NCI-H69 (cell line): ENCODE results near the gene C5orf47.

ENCODE experiments used
- DNase-seq: peaks from one replicate; lab custom pipeline; 2025; lab: John Stamatoyannopoulos, UW

The C5orf47 gene, protein sequence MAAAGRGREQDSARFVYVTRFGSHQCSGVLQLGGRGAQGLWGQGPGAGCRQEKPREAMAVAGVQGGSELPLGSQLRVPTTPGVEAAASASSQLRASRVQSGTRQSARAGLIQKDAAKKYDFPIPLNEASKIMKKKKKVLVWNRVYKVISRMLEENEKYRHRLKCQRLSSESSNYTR

DNA sequence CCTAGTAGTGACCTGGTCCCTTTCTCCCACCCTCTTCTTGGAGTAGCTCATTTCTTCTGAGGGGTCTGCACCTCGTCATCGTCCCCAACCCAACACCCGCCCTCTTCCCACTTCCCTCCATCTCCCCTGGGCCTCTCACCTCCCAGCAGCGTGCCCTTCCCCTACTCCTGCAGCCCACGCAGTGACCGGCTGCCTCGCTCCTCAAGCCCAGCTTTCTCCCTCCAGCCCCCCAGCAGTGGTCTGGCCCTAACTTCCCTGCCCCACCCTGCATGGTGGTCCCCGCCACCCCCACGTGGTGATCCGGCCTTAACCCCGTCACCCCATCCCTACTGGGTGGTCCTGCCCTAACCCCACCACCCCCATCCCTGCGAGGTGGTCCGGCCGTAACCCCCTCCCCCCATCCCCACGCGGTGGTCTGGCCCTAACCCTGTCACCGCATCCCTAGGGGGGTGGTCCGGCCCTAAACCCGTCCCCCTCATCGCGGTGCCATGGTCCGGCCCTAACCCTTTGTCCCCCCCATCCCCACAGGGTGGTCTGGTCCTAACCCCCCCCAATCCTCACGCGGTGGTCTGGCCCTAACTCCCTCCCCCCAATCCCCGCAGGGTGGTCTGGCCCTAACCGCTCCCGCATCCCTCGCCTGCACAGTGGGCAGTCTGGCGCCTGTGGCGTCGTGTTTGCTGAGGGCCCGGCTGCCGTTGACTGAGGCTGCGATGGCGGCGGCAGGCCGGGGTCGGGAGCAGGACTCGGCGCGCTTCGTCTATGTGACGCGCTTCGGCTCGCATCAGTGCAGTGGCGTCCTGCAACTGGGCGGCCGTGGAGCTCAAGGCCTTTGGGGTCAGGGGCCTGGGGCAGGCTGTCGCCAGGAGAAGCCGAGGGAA, at the start of gene C5orf47:
C5orf47 (plus strand) TSS at position 617 of the 878 bp plus-strand sequence; CDS start at position 711, 94 bp downstream.
- DNase-seq: no peak

GRCh38 chr5:173940269-173940668, 48.7 kb upstream of the C5orf47 start:
- DNase-seq: no peak

- DNase-seq: no peak
Measured at GRCh38 chr5:173941102-173941501, 47.9 kb upstream of the C5orf47 start.

DNA sequence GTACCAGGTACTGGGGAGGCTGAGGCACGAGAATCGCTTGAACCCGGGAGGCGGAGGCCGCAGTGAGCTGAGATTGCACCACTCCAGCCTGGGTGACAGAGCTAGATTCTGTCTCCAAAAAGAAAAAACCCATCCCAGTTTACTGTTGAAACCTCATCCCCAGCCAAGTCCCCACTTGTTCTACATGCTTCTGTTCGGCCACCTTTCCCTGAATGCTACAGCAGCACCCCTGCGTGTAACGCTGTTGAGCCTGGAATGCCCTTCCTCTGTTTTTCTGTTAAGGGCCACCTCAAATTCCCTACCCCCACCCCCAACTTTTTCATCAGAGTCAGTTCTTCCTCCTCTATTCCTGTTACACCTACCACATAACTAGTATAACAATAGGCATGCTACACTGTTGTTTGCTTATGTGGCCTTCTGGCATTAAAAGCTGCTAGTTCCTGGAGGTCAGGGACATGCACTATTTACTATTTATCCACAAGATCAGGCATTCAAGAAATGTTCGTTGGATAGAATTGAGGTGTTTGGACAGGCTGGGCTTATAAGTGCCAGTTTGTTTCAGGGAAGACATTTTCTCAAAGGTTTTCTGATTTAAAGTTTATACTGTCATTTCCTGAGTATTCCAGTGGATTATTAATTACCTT, 47.1 kb upstream of the C5orf47 start:
- peak; percentile 36 for DNase-seq

DNA sequence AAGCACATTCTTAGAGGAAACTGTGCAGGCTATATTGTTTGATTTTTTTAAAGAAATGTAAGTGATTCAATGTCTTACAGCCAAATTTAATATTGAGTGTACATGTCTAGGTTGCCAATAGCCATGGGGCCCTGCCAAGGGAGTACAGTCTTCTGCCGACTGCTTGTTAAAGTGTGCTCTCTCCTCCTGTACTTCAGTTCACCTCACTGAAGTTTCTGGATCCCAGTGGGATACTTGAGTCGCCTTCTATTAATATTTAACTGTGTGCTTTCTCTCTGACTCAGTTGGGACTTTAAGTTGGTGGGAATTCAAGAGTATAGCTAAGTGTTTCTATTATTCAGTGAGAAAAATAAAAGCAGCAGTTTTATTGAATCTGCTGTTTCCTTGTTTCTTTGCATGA, 44.5 kb upstream of the C5orf47 start:
- DNase-seq: no peak

DNA sequence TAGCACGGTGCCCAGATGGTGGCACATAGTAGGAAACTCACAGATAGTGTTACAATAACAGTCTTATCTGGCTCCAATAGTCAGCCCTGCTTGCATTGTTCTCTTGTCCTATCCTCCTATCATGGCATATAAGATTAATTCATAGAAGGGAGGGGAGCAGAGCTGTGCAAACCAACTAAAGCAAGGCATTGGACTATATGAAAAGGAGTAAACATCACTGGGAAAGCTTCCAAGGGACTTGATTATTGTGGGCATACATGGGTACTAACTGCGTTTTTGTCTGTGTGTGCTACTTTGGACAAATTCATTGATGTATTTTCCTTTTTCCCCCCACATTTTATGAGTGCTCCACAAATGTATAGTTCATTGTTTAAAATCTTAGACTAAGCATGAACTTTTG, 43.8 kb upstream of the C5orf47 start:
- DNase-seq: no peak

DNA sequence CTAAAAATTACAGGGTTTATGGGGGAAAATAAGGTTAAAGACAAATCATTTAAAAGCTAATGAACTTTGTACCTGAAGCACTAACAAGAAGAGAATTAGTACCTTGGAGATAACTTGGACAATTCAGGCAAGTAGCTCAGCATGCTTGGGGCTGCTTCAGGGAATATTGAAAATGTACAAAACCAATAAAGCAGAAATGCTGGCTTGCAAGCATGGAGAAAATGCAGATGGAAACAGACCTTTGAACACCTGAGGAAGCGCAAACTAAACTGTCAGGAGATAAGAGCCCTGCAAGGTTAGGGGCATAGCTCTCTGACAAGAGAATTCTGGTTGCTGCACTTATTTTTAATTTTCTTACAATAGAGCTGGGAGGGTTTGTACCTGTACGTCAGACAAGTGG, 42.6 kb upstream of the C5orf47 start:
- DNase-seq: no peak

DNA sequence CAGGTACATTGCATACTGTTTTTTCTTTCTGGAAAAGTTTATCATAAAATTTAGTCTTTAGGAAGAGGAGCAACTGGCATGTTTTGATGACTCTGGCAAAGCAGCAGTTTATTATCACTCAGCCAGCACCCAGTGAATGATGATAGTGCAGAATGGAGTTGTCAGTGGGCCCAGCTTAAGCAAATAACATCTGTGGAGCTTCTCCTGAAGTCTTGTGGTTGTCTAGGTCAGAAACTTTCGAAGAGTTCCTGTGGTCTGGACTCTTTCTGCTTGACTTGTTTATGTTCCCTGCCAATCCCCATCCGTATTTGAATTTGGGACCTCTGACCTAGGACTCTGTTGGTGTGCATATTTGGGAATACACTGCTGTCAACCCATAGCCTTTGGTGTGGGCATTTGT, 38.1 kb upstream of the C5orf47 start:
- DNase-seq: no peak

GRCh38 chr5:173953528-173954090, 35.4 kb upstream of the C5orf47 start:
- no peak for DNase-seq

DNA sequence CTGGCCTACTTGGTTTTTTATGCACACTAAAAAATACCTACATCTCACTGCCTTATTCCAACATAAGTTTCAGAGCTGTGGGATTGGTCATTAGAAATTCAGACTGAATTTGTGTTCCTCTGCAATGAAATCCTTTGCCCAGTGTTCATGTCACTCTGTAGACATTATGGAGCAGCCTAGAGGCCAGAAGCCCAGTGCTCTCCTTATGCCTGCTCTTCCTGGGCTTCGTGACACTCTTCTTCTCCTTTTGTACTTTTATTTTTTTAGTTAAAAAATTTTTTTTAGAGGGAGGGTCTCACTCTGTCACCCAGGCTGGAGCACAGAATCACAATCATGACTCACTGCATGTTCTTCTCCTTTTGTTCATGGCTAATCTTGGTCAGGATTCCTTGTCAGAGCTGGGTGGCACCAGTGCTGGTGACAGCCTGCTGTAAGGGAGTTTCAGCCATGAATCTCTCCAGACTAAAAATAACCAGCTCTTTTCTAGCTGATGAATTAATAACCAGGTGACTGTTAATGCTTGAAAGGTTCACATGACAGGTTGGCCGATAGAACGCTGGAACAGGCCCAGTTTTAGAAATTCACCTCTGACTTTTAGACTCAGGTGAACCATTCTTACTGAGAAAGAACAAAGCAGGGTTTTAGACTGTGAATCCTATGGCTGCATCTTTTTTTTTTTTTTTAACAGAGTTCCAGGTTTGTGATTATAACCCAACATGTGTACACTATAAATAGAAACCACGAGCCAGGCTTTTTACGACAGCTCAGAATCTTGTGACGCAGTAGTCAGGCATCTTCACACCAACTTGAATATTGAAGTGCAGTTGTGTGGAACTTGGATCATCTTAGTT, 34.1 kb upstream of the C5orf47 start:
- no peak for DNase-seq

GRCh38 chr5:173960986-173961385, 28.0 kb upstream of the C5orf47 start:
- DNase-seq: no peak

DNA sequence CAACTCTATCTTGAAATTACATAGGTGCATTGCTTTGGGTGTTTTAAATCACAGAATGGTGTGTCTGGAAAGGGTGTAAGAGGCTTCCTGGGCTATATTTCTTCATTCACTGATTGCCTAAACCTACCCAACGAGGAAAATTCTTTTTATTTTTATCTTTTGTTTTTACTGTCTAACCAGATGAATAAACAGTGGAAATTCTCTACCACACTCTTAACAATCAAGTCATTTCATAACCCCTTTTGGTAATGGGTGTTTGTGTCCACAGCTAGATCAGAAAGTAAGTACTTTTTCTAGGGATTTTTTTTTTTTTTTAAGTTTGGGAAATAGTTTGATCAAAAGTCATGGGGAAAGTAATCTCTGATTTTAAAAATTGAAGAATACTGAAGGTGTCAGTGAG, 27.6 kb upstream of the C5orf47 start:
- DNase-seq: no peak

DNA sequence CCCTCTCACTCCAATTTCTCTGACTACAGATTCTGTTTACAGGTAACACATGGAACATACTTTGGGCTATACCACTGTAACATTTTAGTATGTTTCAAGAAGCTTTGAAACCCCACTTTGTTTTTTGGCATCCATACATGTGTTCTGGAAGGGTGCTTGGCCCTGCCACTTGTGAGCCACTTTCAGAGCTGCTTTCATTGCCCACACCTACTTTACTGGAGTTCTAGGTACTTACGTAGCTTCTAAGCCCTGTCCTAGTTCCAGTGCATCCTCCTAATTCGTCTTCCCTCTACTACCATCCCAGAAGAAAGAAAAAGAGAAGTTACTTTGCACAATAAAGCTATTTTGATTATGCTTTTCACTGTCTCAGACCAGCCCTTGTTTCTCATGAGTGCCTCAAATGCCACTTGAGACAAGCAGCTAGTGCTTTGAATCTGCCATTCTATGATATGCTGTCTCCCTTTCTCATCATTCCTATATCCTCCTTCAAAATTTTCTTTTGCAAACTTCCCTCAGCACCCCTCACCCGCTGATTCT, 26.5 kb upstream of the C5orf47 start:
- DNase-seq: peak; percentile 29

GRCh38 chr5:173963182-173963838, 25.7 kb upstream of the C5orf47 start:
- DNase-seq: peak; percentile 65

GRCh38 chr5:173963867-173964441, 25.0 kb upstream of the C5orf47 start:
- peak; percentile 95 for DNase-seq

DNA sequence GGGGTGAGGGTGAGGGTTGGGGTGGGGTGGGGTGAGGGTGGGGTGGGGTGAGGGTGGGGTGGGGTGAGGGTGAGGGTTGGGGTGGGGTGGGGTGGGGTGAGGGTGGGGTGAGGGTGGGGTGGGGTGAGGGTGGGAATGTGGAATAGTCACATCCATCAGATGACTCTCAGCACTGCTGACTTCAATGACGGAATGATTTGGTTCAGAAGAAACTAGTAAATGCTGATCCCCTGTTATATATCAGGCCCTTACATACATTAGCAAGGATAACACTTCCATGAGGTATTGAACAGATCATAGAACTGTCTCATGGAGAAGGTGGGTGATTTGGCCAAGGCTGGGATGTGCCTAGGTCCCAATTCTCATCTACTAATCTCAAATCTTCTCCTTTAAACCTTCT, 24.5 kb upstream of the C5orf47 start:
- peak; percentile 20 for DNase-seq

- no peak for DNase-seq
Measured at GRCh38 chr5:173967241-173967640, 21.7 kb upstream of the C5orf47 start.

GRCh38 chr5:173968154-173968797, 20.7 kb upstream of the C5orf47 start:
- peak; percentile 11 for DNase-seq

- peak; percentile 29 for DNase-seq
Measured at GRCh38 chr5:173969167-173970049, 19.6 kb upstream of the C5orf47 start.
